Measurements from ENCODE around the gene ACOXL.
"Not testable (repeated sequence)": the region's sequence is repeated elsewhere in the genome, so short reads cannot be mapped to it uniquely, and the experiment has no call there.

Gene ACOXL

GRCh38 chr2:110960281-110960680, 227.9 kb downstream of the ACOXL start:
- no peak overlapping the region for H3K4me3 ChIP-seq (ENCODE audit: low read depth, low read length)
- no peak for TF ChIP-seq CTCF (IDR thresholded peaks at IDR 0.05; ENCODE audit: low read depth, low read length)

DNA sequence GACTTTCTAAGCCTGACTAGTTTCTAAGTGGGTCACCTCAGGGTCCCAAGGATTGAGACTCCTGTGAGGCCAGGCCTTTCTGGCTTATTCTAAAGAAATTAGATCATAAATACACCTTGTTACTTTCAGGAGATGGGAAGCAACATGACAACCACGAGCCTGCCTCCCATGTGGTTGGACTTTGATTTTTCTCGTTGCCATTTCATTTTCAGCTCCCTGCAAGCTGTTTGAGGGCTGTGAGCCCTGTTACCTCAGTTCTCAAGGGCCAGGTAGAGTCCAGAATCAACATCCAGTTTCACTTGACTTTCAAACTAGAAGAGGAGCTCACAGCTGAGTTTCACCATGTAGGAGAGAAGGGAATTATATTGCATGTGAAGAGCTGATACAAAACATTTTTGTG, 228.6 kb downstream of the ACOXL start:
- no peak for TF ChIP-seq CTCF (IDR thresholded peaks at IDR 0.05; ENCODE audit: low read depth, low read length)
- H3K4me3 ChIP-seq (ENCODE audit: low read depth, low read length): no peak overlapping the region

- not testable (repeated sequence) for H3K4me3 ChIP-seq (ENCODE audit: low read depth, low read length)
These were observed 229.3 kb downstream of the ACOXL start for GRCh38 chr2:110961643-110962042.

GRCh38 chr2:110969696-110970095, 237.3 kb downstream of the ACOXL start:
- TF ChIP-seq CTCF (IDR thresholded peaks at IDR 0.05; ENCODE audit: low read depth, low read length): no peak
- H3K4me3 ChIP-seq (ENCODE audit: low read depth, low read length): no peak overlapping the region

- TF ChIP-seq CTCF (IDR thresholded peaks at IDR 0.05; ENCODE audit: low read depth, low read length): no peak
These were observed 237.8 kb downstream of the ACOXL start for GRCh38 chr2:110970201-110970600.

GRCh38 chr2:110971811-110972210, 239.4 kb downstream of the ACOXL start:
- no peak for TF ChIP-seq CTCF (IDR thresholded peaks at IDR 0.05; ENCODE audit: low read depth, low read length)
- no peak overlapping the region for H3K4me3 ChIP-seq (ENCODE audit: low read depth, low read length)

More at GRCh38 chr2:110970201-110970600, 237.8 kb downstream of the ACOXL start:
- no peak overlapping the region for H3K4me3 ChIP-seq (ENCODE audit: low read depth, low read length)

DNA sequence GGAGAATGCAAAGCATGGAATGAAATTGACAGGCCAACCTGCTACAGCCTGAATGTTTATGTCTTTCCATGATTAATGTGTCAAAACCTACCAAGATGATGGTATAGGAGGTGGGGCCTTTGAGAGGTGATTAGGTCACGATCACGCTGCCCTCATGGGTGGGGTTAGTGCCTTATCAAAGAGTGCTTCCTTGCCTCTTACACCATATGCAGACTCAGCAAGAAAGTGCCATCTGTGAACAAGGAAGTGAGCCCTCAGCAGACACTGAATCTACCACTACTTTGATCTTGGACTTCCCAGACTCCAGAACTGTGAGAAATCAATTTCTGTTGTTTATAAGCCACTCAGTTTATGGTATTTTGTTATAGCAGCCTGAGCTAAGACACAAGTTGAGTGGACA, 240.9 kb downstream of the ACOXL start:
- TF ChIP-seq CTCF (IDR thresholded peaks at IDR 0.05; ENCODE audit: low read depth, low read length): no peak
- H3K4me3 ChIP-seq (ENCODE audit: low read depth, low read length): no peak overlapping the region

DNA sequence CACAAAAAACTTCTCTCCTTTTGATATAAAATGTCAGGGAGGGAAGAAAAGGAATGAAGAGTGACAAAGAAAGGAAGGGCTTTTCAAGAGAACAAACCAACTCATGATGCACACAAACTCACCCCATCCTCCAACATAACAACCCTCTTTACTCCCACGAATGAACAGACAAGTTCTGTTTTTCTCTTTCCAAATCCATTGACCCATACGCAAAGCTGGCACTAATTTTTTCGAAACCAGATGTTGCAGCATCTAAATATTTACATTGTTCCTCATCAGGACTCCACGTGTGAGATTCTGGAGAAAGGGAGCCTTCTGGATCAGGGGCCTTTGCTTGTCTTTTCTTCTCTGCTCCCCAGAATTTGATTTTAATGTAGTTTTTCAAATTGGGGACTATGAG, 245.0 kb downstream of the ACOXL start:
- TF ChIP-seq CTCF (IDR thresholded peaks at IDR 0.05; ENCODE audit: low read depth, low read length): no peak
- no peak overlapping the region for H3K4me3 ChIP-seq (ENCODE audit: low read depth, low read length)

All from WI38 (cell line).